ENCODE data around the gene PCDHAC2. TPM values are rescaled to one million over a fixed set of nuclear protein-coding genes. Genes with fewer than 3 reads are reported as not detected.

PCDHAC2 gene
- total RNA-seq, 1 donor from 2014 or later: 1.9 TPM

DNA sequence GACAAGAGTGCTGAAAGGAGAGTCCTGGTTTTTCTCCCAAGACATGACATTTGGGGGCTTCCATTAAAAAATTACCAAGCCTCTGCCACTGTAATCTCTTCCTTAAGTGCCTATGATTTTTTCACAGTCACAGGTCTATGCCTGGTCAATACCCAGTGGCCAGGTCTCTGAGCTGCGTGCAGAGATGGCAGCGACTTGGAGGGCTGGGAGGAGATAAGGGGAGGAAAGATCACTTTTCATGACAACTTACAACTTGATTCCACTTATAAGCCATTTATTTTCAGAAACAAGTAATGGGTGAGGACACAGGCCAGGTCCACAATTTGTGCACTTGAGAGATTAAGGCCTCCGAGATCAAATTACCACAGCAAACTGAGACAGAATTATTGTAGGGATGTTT, 1.9 kb upstream of the PCDHAC2 start:
- H3K27ac Mint-ChIP-seq (ENCODE audit: unreplicated experiment): no peak overlapping the region
- H3K9me3 Mint-ChIP-seq: no peaks in the 10 kb centered on the region
- peak overlapping the region; percentile 91 for H3K4me3 Mint-ChIP-seq
- H3K4me1 Mint-ChIP-seq: peaks cover 16% of the 10 kb centered on the region
- no peak for TF ChIP-seq CTCF (conservative IDR thresholded peaks at IDR 0.05)
- no peaks in the 10 kb centered on the region for H3K36me3 Mint-ChIP-seq (ENCODE audit: low read depth)
- DNase-seq (ENCODE audit: low read depth, low spot score): no peak
- H3K27me3 Mint-ChIP-seq (ENCODE audit: low read depth): peaks cover 11% of the 10 kb centered on the region

GRCh38 chr5:140965905-140966292, 377 bp upstream of the PCDHAC2 start:
- DNase-seq (ENCODE audit: low read depth, low spot score): no peak
- Mint-ChIP-seq H3K27me3 (ENCODE audit: low read depth) (peaks cover 11% of the 10 kb centered on the region), H3K27ac (ENCODE audit: unreplicated experiment) (peak overlapping the region; percentile 51), H3K9me3 (no peaks in the 10 kb centered on the region), H3K4me3 (peak overlapping the region; percentile 91), H3K36me3 (ENCODE audit: low read depth) (no peaks in the 10 kb centered on the region), H3K4me1 (peaks cover 16% of the 10 kb centered on the region)
- TF ChIP-seq CTCF (conservative IDR thresholded peaks at IDR 0.05): no peak

- H3K4me3 Mint-ChIP-seq: peak overlapping the region; percentile 76
- H3K9me3 Mint-ChIP-seq: no peaks in the 10 kb centered on the region
- TF ChIP-seq CTCF (conservative IDR thresholded peaks at IDR 0.05): no peak
- H3K36me3 Mint-ChIP-seq (ENCODE audit: low read depth): no peaks in the 10 kb centered on the region
- DNase-seq (ENCODE audit: low read depth, low spot score): no peak
- peaks cover 16% of the 10 kb centered on the region for H3K4me1 Mint-ChIP-seq
- H3K27ac Mint-ChIP-seq (ENCODE audit: unreplicated experiment): no peak overlapping the region
- peaks cover 11% of the 10 kb centered on the region for H3K27me3 Mint-ChIP-seq (ENCODE audit: low read depth)
Measured at GRCh38 chr5:140967226-140967893, 1.1 kb downstream of the PCDHAC2 start.

- peaks cover 14% of the 10 kb centered on the region for H3K4me1 Mint-ChIP-seq
- peaks cover 7% of the 10 kb centered on the region for H3K27me3 Mint-ChIP-seq (ENCODE audit: low read depth)
- no peak for DNase-seq (ENCODE audit: low read depth, low spot score)
- no peak for TF ChIP-seq CTCF (conservative IDR thresholded peaks at IDR 0.05)
- H3K27ac Mint-ChIP-seq (ENCODE audit: unreplicated experiment): no peak overlapping the region
- H3K4me3 Mint-ChIP-seq: no peak overlapping the region
- no peaks in the 10 kb centered on the region for H3K9me3 Mint-ChIP-seq
- no peaks in the 10 kb centered on the region for H3K36me3 Mint-ChIP-seq (ENCODE audit: low read depth)
Measured at GRCh38 chr5:140969880-140970279, 3.6 kb downstream of the PCDHAC2 start.

GRCh38 chr5:140973550-140973949, 7.3 kb downstream of the PCDHAC2 start:
- no peak overlapping the region for H3K4me3 Mint-ChIP-seq
- peaks cover 7% of the 10 kb centered on the region for H3K4me1 Mint-ChIP-seq

More at GRCh38 chr5:140973550-140973949, 7.3 kb downstream of the PCDHAC2 start:
- TF ChIP-seq CTCF (conservative IDR thresholded peaks at IDR 0.05): no peak
- H3K27ac Mint-ChIP-seq (ENCODE audit: unreplicated experiment): no peak overlapping the region
- H3K9me3 Mint-ChIP-seq: no peaks in the 10 kb centered on the region
- no peaks in the 10 kb centered on the region for H3K36me3 Mint-ChIP-seq (ENCODE audit: low read depth)
- H3K27me3 Mint-ChIP-seq (ENCODE audit: low read depth): no peaks in the 10 kb centered on the region
- no peak for DNase-seq (ENCODE audit: low read depth, low spot score)

All from neural crest cell (in vitro differentiated cells).